ENCODE data around the gene NR1I2. TPM values are rescaled to one million over a fixed set of nuclear protein-coding genes. Genes with fewer than 3 reads are reported as not detected.

The NR1I2 gene
- total and polyA plus RNA-seq, 4 donors = 0.33 to 0.69 (median 0.46) TPM

DNA sequence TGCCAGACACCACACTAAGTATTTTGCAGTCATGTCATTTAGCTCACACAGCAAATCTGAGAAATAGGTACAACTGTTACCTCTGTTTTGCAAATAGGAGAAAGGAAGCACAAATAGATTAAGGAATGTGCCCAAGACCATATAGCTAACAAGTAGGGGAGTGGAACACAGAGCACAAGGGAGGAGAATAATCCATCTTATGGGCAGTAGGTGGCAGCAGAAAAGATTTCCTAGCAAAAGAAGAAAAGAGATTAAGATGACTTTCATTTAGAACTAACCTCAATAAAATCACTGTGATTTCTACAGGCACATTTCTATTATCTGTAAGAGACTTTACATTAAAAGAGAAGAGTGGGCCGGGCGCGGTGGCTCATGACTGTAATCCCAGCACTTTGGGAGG lies 49.1 kb downstream of the NR1I2 start:
- Histone ChIP-seq H3K27me3 (ENCODE audit: control insufficient read depth, insufficient read depth, low read length) (no peaks in the 10 kb centered on the region), H3K9me3 (ENCODE audit: control insufficient read depth, insufficient read depth, low read length) (no peaks in the 10 kb centered on the region), H3K4me3 (ENCODE audit: low read depth, low read length) (no peak overlapping the region), H3K36me3 (ENCODE audit: control insufficient read depth, insufficient read depth, low read length) (no peaks in the 10 kb centered on the region), H3K4me1 (ENCODE audit: control insufficient read depth, insufficient read depth, low read length) (no peaks in the 10 kb centered on the region), H3K27ac (ENCODE audit: low read depth, low read length) (no peak overlapping the region)
- DNase-seq (ENCODE audit: low read depth in 4 of 6, low spot score in 6 of 6) = no peak
- WGBS (ENCODE audit: insufficient coverage) = no CpG with 5 or more reads among the region's 3 CpGs

DNA sequence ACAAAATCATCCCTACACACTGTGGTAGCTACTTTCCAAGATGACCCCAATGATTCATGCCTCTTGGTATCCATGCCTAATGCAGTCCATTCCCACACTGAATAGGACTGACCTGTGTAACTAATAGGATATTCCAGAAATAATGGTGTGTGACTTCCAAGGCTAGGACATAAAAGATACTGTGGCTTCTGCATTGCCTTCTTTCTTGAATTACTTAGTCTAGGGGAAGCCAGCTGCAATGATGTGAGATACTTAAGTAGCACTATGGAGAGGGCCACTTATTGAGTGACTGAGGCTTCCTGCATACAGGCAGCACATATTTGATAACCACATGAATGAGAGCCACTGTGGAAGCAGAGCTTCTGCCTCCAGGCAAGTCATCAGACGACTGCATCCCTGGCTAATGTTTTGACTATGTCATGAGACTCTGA lies 50.1 kb downstream of the NR1I2 start:
- DNase-seq (ENCODE audit: low read depth in 4 of 6, low spot score in 6 of 6) = no peak
- Histone ChIP-seq H3K27ac (ENCODE audit: low read depth, low read length) (no peak overlapping the region), H3K36me3 (ENCODE audit: control insufficient read depth, insufficient read depth, low read length) (no peaks in the 10 kb centered on the region), H3K27me3 (ENCODE audit: control insufficient read depth, insufficient read depth, low read length) (no peaks in the 10 kb centered on the region), H3K9me3 (ENCODE audit: control insufficient read depth, insufficient read depth, low read length) (no peaks in the 10 kb centered on the region), H3K4me1 (ENCODE audit: control insufficient read depth, insufficient read depth, low read length) (no peaks in the 10 kb centered on the region), H3K4me3 (ENCODE audit: low read depth, low read length) (no peak overlapping the region)
- 14% methylated on average over 1 of the region's 1 CpG for WGBS (ENCODE audit: insufficient coverage)

DNA sequence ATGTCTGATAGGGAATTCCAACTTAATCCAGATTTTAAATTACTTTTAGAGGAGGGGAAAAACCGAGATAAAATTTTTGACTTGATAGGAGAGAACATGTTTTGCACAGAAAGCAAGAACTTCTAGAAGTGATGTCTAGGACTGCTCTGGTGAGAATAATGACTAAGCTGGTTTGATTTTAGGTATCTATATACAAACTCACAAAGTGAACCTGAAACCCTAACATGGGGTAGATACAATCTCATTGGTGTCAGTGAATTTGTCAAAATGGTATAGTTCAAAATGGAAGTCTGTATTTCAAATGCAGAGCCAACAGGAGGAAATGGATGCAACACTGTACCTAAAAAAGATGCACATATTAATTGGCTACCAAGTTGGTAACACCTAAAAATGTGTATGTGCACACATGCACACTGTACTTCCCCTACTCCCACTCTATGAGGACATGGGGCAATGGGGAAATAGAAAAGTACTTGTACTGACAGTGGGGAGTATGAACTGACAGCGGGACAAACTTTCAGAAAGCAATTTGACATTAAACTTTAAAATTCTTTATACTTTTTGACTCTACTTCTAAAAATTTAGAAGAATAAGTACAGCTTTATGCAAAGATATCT lies 53.0 kb downstream of the NR1I2 start:
- 100% methylated on average over 1 of the region's 2 CpGs for WGBS (ENCODE audit: insufficient coverage)

DNA sequence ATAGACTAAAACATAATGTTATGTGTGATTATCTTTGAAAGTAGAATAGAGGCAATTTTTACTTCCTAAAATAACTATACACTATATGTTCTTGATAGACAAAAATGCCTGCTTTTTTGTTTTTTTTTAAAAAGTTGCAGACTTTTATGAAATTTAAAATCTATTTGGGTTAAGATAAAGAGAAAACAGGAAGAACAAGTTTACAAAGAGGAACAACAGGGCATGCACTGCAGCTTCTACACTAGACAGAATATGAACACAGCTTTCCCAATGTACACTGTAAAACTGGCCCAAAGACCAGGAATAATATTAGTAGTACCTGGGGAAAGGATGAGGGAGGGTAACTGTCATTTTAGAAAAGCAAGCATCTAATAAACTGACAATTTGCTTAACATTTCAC lies 53.7 kb downstream of the NR1I2 start:
- Histone ChIP-seq H3K36me3 (ENCODE audit: control insufficient read depth, insufficient read depth, low read length) (peaks cover 3% of the 10 kb centered on the region), H3K9me3 (ENCODE audit: control insufficient read depth, insufficient read depth, low read length) (no peaks in the 10 kb centered on the region), H3K27ac (ENCODE audit: low read depth, low read length) (no peak overlapping the region), H3K4me3 (ENCODE audit: low read depth, low read length) (no peak overlapping the region), H3K27me3 (ENCODE audit: control insufficient read depth, insufficient read depth, low read length) (no peaks in the 10 kb centered on the region), H3K4me1 (ENCODE audit: control insufficient read depth, insufficient read depth, low read length) (no peaks in the 10 kb centered on the region)
- DNase-seq (ENCODE audit: low read depth in 4 of 6, low spot score in 6 of 6) = no peak

More for the DNA sequence above, 53.0 kb downstream of the NR1I2 start:
- DNase-seq (ENCODE audit: low read depth in 4 of 6, low spot score in 6 of 6) = no peak
- no peak overlapping the region for H3K27ac ChIP-seq (ENCODE audit: low read depth, low read length)
- H3K9me3 ChIP-seq (ENCODE audit: control insufficient read depth, insufficient read depth, low read length) = no peaks in the 10 kb centered on the region
- peaks cover 3% of the 10 kb centered on the region for H3K36me3 ChIP-seq (ENCODE audit: control insufficient read depth, insufficient read depth, low read length)
- H3K4me3 ChIP-seq (ENCODE audit: low read depth, low read length) = no peak overlapping the region
- no peaks in the 10 kb centered on the region for H3K4me1 ChIP-seq (ENCODE audit: control insufficient read depth, insufficient read depth, low read length)
- no peaks in the 10 kb centered on the region for H3K27me3 ChIP-seq (ENCODE audit: control insufficient read depth, insufficient read depth, low read length)

DNA sequence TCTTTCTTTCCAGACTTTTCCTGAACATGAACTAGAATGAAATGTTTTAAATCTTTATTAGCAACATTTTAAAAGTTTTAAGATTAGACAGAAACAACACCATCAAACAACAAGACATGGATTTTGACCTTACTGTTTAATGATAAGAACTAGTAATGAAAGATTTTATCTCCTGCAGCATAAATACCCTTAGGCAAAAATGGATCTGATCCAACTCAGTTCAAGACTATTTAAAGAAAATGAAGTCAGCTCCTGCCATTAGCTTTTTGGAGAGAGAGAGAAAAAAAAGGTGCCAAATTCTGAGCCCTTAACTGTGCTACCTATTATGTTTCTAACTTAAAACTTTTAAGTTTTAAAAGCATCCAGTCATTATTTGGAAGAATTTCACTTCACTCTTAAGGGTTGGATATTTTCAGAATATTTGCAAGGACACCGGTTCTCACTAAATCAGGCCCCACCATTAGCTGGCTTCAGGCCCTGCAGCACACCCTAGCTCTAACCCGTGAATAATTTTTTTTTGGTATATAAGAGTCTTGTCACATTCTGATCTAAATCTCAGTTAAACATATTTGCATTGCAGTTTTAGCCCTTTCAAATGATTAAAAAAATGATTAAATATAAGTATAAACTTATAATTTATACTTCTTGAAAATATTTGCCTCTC lies 60.0 kb downstream of the NR1I2 start:
- Histone ChIP-seq H3K4me3 (ENCODE audit: low read depth, low read length) (no peak overlapping the region), H3K4me1 (ENCODE audit: control insufficient read depth, insufficient read depth, low read length) (no peaks in the 10 kb centered on the region), H3K9me3 (ENCODE audit: control insufficient read depth, insufficient read depth, low read length) (no peaks in the 10 kb centered on the region), H3K27ac (ENCODE audit: low read depth, low read length) (no peak overlapping the region), H3K27me3 (ENCODE audit: control insufficient read depth, insufficient read depth, low read length) (no peaks in the 10 kb centered on the region), H3K36me3 (ENCODE audit: control insufficient read depth, insufficient read depth, low read length) (peaks cover 9% of the 10 kb centered on the region)
- no peak for DNase-seq (ENCODE audit: low read depth in 4 of 6, low spot score in 6 of 6)
- no CpG with 5 or more reads among the region's 2 CpGs for WGBS (ENCODE audit: insufficient coverage)

DNA sequence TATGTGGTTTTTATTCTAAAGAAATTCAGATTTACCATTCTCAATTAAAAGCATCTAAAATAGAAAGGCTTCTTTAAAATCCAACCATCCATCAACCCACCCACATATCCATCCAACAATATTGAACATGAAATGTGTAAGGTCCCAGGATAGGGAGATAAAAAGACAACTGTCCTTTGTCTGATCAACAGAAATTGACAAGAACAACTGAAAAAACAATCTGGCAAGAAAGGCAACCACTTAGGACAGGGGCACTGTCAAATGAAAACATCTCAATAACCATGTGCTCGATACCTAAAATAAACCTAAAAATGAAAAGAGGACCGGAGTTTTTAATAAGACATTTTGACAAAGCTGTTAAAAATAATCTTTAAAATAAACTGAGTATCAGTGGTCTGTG lies 67.2 kb downstream of the NR1I2 start:
- no peaks in the 10 kb centered on the region for H3K4me1 ChIP-seq (ENCODE audit: control insufficient read depth, insufficient read depth, low read length)
- H3K27ac ChIP-seq (ENCODE audit: low read depth, low read length) = no peak overlapping the region
- no peaks in the 10 kb centered on the region for H3K36me3 ChIP-seq (ENCODE audit: control insufficient read depth, insufficient read depth, low read length)
- H3K4me3 ChIP-seq (ENCODE audit: low read depth, low read length) = no peak overlapping the region
- H3K9me3 ChIP-seq (ENCODE audit: control insufficient read depth, insufficient read depth, low read length) = no peaks in the 10 kb centered on the region
- WGBS (ENCODE audit: insufficient coverage) = no CpG with 5 or more reads among the region's 2 CpGs
- H3K27me3 ChIP-seq (ENCODE audit: control insufficient read depth, insufficient read depth, low read length) = no peaks in the 10 kb centered on the region
- no peak for DNase-seq (ENCODE audit: low read depth in 4 of 6, low spot score in 6 of 6)

DNA sequence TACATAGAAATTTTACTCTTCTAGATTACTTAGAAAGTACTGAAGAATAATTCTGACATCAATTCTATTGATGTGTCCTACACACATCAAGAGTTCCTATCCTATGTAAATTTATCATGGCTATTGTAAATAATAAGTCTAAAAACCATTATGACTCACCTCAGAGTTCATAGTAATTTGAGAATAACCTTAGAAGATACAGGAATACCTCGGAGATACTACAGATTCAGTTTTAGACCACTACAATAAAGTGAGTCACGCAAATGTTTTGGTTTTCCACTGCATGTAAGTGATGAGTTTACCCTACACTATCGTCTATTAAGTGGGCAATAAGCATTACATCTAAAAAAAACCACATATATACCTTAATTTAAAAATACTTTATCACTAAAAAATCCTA lies 74.8 kb downstream of the NR1I2 start:
- H3K4me3 ChIP-seq (ENCODE audit: low read depth, low read length) = no peak overlapping the region
- no peaks in the 10 kb centered on the region for H3K27me3 ChIP-seq (ENCODE audit: control insufficient read depth, insufficient read depth, low read length)
- H3K27ac ChIP-seq (ENCODE audit: low read depth, low read length) = no peak overlapping the region
- H3K9me3 ChIP-seq (ENCODE audit: control insufficient read depth, insufficient read depth, low read length) = peaks cover 5% of the 10 kb centered on the region
- WGBS (ENCODE audit: insufficient coverage) = no CpG with 5 or more reads among the region's 3 CpGs
- no peak for DNase-seq (ENCODE audit: low read depth in 4 of 6, low spot score in 6 of 6)
- no peaks in the 10 kb centered on the region for H3K4me1 ChIP-seq (ENCODE audit: control insufficient read depth, insufficient read depth, low read length)
- H3K36me3 ChIP-seq (ENCODE audit: control insufficient read depth, insufficient read depth, low read length) = no peaks in the 10 kb centered on the region

DNA sequence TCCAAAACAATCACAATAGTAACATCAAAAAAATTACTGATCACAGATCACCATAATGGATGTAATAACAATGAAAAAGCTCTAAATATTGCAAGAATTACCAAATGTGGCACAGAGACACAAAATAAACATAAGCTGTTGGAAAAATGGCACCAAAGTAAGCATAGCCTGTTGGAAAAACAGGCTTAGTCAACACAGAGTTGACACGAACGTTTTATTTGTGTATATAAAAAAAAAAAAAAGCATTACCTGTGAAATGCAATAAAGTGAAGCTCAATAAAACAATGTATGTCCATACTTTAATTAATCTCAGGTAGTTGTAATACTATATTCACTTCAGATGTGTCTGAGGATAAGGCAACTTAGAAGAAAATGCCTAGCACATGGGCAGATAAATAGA lies 77.1 kb downstream of the NR1I2 start:
- Histone ChIP-seq H3K27me3 (ENCODE audit: control insufficient read depth, insufficient read depth, low read length) (no peaks in the 10 kb centered on the region), H3K4me3 (ENCODE audit: low read depth, low read length) (no peak overlapping the region), H3K36me3 (ENCODE audit: control insufficient read depth, insufficient read depth, low read length) (peaks cover 3% of the 10 kb centered on the region), H3K9me3 (ENCODE audit: control insufficient read depth, insufficient read depth, low read length) (peaks cover 5% of the 10 kb centered on the region), H3K4me1 (ENCODE audit: control insufficient read depth, insufficient read depth, low read length) (no peaks in the 10 kb centered on the region), H3K27ac (ENCODE audit: low read depth, low read length) (no peak overlapping the region)
- no CpG with 5 or more reads among the region's 2 CpGs for WGBS (ENCODE audit: insufficient coverage)
- DNase-seq (ENCODE audit: low read depth in 4 of 6, low spot score in 6 of 6) = no peak

DNA sequence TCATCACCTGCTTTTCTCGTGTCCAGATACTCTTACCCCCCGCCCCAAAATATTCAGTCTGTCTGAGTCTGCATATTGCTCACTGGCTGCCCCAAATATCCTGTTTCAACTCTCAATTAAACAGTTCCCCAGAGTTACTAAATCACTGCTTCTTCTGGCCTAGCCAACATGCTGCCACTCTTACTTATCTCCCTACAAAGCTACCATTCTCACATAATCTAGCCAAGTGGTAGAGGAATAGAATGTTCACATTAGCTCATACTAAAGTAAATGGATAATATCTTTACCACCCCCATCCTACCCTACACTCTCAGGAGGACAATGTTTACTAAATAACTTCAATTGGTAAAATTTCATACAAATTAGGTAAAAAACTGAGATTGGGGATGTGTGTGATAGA lies 77.8 kb downstream of the NR1I2 start:
- 97% methylated on average over 2 of the region's 2 CpGs for WGBS (ENCODE audit: insufficient coverage)
- Histone ChIP-seq H3K4me1 (ENCODE audit: control insufficient read depth, insufficient read depth, low read length) (no peaks in the 10 kb centered on the region), H3K27ac (ENCODE audit: low read depth, low read length) (no peak overlapping the region), H3K4me3 (ENCODE audit: low read depth, low read length) (no peak overlapping the region), H3K27me3 (ENCODE audit: control insufficient read depth, insufficient read depth, low read length) (no peaks in the 10 kb centered on the region), H3K36me3 (ENCODE audit: control insufficient read depth, insufficient read depth, low read length) (peaks cover 3% of the 10 kb centered on the region), H3K9me3 (ENCODE audit: control insufficient read depth, insufficient read depth, low read length) (peaks cover 5% of the 10 kb centered on the region)
- no peak for DNase-seq (ENCODE audit: low read depth in 4 of 6, low spot score in 6 of 6)

DNA sequence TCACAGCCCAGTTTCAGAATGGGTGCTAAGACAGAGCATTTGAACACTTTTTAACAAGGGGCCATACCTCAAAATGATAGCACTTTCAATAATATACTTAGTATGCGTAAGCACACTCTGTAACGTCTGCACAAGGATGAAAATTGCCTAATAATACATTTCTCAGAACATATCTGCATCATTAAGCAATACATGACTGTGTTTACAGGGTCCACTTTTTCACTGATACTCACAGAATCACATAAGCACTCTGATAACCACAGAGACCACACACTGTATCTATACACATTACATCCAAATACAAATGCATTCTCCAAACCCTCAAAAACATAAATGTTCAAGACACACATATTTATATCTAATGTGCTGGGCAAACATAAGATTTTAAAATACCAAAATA lies 79.8 kb downstream of the NR1I2 start:
- Histone ChIP-seq H3K4me1 (ENCODE audit: control insufficient read depth, insufficient read depth, low read length) (no peaks in the 10 kb centered on the region), H3K27me3 (ENCODE audit: control insufficient read depth, insufficient read depth, low read length) (no peaks in the 10 kb centered on the region), H3K4me3 (ENCODE audit: low read depth, low read length) (no peak overlapping the region), H3K36me3 (ENCODE audit: control insufficient read depth, insufficient read depth, low read length) (peaks cover 3% of the 10 kb centered on the region), H3K27ac (ENCODE audit: low read depth, low read length) (no peak overlapping the region), H3K9me3 (ENCODE audit: control insufficient read depth, insufficient read depth, low read length) (peaks cover 5% of the 10 kb centered on the region)
- DNase-seq (ENCODE audit: low read depth in 4 of 6, low spot score in 6 of 6) = no peak
- no CpG with 5 or more reads among the region's 2 CpGs for WGBS (ENCODE audit: insufficient coverage)
